Neural cell (in vitro differentiated cells): ENCODE measurements around the gene KLHDC8A. TPM values are rescaled to one million over a fixed set of nuclear protein-coding genes. Genes with fewer than 3 reads are reported as not detected.
"Not testable (repeated sequence)": the region's sequence is repeated elsewhere in the genome, so short reads cannot be mapped to it uniquely, and the experiment has no call there.

Experiments used
- H2AFZ ChIP-seq: fragments of 200-600, 300-800 bp; sonication (generic), shearing (Covaris generic); 2 replicates; pipeline ENCODE4 v1.6.0; 2014; ENCODE audit warnings: low read depth, mild to moderate bottlenecking, antibody characterized with exemption, low read length, moderate library complexity
- H3F3A ChIP-seq: fragments of 200-600 bp; shearing (Covaris generic); 2 replicates; pipeline ENCODE4 v1.6.1; 2016; ENCODE audit warnings: mild to moderate bottlenecking, moderate library complexity, mixed read lengths, antibody characterized with exemption, low read length; ENCODE audit not compliant: insufficient read depth, poor library complexity, severe bottlenecking
- H3K27ac ChIP-seq: fragments of 200-600, 300-800 bp; sonication (generic), shearing (Covaris generic); 2 replicates; pipeline ENCODE4 v1.5.1; 2014; ENCODE audit warnings: mild to moderate bottlenecking, low read length, moderate library complexity
- H3K27me3 ChIP-seq: fragments of 300-800, 200-600 bp; sonication (generic), shearing (Covaris generic); 2 replicates; pipeline ENCODE4 v1.6.0; 2014; ENCODE audit warnings: mild to moderate bottlenecking, low read depth, low read length, moderate library complexity; ENCODE audit not compliant: insufficient read depth
- H3K36me3 ChIP-seq: fragments of 300-800, 200-600 bp; sonication (generic), shearing (Covaris generic); 2 replicates; pipeline ENCODE4 v1.5.1; 2014; ENCODE audit warnings: mild to moderate bottlenecking, antibody characterized with exemption, low read length, moderate library complexity; ENCODE audit not compliant: insufficient read depth
- H3K4me2 ChIP-seq: fragments of 300-800, 200-600 bp; sonication (generic), shearing (Covaris generic); 2 replicates; pipeline ENCODE4 v1.6.0; 2014; ENCODE audit warnings: mild to moderate bottlenecking, low read length
- H3K4me3 ChIP-seq: fragments of 300-800, 200-600 bp; sonication (generic), shearing (Covaris generic); 2 replicates; pipeline ENCODE4 v1.5.1; 2014; ENCODE audit warnings: mild to moderate bottlenecking, low read length, moderate library complexity
- H3K79me2 ChIP-seq: fragments of 200-600 bp; shearing (Covaris generic); replicated peaks from 2 replicates; pipeline ENCODE4 v1.6.0; 2014; ENCODE audit warnings: mild to moderate bottlenecking, low read length, moderate library complexity; ENCODE audit not compliant: insufficient read depth
- H3K9ac ChIP-seq: fragments of 300-800, 200-600 bp; sonication (generic), shearing (Covaris generic); 2 replicates; pipeline ENCODE4 v1.6.1; 2016; ENCODE audit warnings: mild to moderate bottlenecking, low read length, mixed read lengths
- H3K9me2 ChIP-seq: fragments of 200-600 bp; shearing (Covaris generic); 2 replicates; pipeline ENCODE4 v1.6.1; 2016; ENCODE audit warnings: mild to moderate bottlenecking, low read length, mixed read lengths; ENCODE audit not compliant: insufficient read depth
- H3K9me3 ChIP-seq: fragments of 200-600, 300-800 bp; sonication (generic), shearing (Covaris generic); 2 replicates; pipeline ENCODE4 v1.6.1; 2016; ENCODE audit warnings: mild to moderate bottlenecking, mixed run types, low read length, moderate library complexity, mixed read lengths
- H4K20me1 ChIP-seq: fragments of 200-600 bp; shearing (Covaris generic); 2 replicates; pipeline ENCODE4 v1.6.1; 2016; ENCODE audit warnings: mild to moderate bottlenecking, mixed run types; ENCODE audit not compliant: insufficient read depth
- RAD21 ChIP-seq: fragments of 450-650 bp; conservative IDR thresholded peaks from 2 replicates; pipeline ENCODE4 v1.6.1; 2014; ENCODE audit warnings: antibody characterized with exemption, mild to moderate bottlenecking, moderate library complexity
- polyA minus RNA-seq: library from RNA; depleted of rRNA, polyadenylated mRNA; stranded (reverse); fragments of >200 nt; gene quantifications from 2 replicates; pipeline ENCODE4 v1.2.3, GENCODE V29; 2014
- polyA plus RNA-seq: library from polyadenylated mRNA; depleted of rRNA; stranded (reverse); fragments of >200 nt; gene quantifications from 2 replicates; pipeline ENCODE4 v1.2.3, GENCODE V29; 2014
- TF ChIP-seq, protein P1 (sequence below): fragments of 450-650 bp; IDR thresholded peaks from 2 replicates; pipeline ENCODE4 v1.5.1; 2014; ENCODE audit warnings: antibody characterized with exemption, mild to moderate bottlenecking, moderate library complexity; ENCODE audit not compliant: poor library complexity, severe bottlenecking
- TF ChIP-seq, protein P2 (sequence below): IDR thresholded peaks from 2 replicates; pipeline ENCODE4 v1.6.1; 2012; ENCODE audit warnings: borderline replicate concordance

The KLHDC8A gene, protein sequence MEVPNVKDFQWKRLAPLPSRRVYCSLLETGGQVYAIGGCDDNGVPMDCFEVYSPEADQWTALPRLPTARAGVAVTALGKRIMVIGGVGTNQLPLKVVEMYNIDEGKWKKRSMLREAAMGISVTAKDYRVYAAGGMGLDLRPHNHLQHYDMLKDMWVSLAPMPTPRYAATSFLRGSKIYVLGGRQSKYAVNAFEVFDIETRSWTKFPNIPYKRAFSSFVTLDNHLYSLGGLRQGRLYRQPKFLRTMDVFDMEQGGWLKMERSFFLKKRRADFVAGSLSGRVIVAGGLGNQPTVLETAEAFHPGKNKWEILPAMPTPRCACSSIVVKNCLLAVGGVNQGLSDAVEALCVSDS
- polyA plus RNA-seq = 7.7 and 11.7 TPM in 2 replicates
- 4.4 TPM in 2 replicates for polyA minus RNA-seq

DNA sequence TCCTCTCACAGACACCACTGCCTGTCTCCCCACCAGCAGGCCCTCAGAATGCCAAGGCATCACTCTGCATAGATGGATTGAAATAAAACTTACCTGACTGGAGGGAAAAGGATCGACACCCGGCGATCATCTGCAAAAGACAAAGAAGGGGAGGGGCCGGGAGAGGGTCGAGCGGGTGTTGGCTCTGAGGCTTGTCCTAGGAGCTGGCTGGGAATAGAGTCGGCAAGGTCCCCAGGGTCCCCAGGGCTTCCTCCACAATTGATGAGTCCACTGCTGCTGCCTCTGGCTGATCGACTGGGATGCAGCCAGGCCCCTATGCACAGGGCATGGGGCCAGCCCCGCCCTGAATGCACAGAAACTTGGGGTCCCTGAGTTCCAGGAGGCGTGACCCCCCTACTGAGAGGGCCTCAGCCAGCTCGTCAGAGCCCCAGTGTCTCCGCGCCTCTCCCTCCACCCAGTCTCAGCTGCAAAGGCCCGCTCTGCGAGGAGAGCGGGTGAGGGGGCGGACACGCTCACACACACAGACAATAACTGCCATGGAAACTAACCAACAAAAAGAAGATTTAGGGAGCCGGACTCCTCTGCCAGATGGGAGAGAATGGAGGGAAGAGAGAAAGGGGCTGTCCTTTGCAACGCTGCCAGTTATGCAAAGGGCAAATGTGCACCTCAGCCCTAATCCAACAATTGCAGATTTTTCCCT lies at the start of gene KLHDC8A:
TSS of gene KLHDC8A (minus strand) at position 483 of the 700 bp plus-strand sequence. CDS start 13,318 bp downstream, outside the sequence.
- Histone ChIP-seq H4K20me1 (no peaks in the 10 kb centered on the region), H3K79me2 (peaks cover 6% of the 10 kb centered on the region), H3F3A (no peaks in the 10 kb centered on the region), H3K27ac (no peak within 1 kb of the TSS), H3K9me2 (no peaks in the 10 kb centered on the region), H3K36me3 (no peaks in the 10 kb centered on the region), H3K9me3 (no peaks in the 10 kb centered on the region), H3K9ac (peak within 1 kb of the TSS; percentile 47), H3K4me3 (peak within 1 kb of the TSS; percentile 47), H3K4me2 (peak within 1 kb of the TSS; percentile 48), H3K27me3 (no peaks in the 10 kb centered on the region), H2AFZ (peak within 1 kb of the TSS; percentile 29)
- TF ChIP-seq, protein P1, sequence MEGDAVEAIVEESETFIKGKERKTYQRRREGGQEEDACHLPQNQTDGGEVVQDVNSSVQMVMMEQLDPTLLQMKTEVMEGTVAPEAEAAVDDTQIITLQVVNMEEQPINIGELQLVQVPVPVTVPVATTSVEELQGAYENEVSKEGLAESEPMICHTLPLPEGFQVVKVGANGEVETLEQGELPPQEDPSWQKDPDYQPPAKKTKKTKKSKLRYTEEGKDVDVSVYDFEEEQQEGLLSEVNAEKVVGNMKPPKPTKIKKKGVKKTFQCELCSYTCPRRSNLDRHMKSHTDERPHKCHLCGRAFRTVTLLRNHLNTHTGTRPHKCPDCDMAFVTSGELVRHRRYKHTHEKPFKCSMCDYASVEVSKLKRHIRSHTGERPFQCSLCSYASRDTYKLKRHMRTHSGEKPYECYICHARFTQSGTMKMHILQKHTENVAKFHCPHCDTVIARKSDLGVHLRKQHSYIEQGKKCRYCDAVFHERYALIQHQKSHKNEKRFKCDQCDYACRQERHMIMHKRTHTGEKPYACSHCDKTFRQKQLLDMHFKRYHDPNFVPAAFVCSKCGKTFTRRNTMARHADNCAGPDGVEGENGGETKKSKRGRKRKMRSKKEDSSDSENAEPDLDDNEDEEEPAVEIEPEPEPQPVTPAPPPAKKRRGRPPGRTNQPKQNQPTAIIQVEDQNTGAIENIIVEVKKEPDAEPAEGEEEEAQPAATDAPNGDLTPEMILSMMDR = no peak
- no peak for TF ChIP-seq RAD21

DNA sequence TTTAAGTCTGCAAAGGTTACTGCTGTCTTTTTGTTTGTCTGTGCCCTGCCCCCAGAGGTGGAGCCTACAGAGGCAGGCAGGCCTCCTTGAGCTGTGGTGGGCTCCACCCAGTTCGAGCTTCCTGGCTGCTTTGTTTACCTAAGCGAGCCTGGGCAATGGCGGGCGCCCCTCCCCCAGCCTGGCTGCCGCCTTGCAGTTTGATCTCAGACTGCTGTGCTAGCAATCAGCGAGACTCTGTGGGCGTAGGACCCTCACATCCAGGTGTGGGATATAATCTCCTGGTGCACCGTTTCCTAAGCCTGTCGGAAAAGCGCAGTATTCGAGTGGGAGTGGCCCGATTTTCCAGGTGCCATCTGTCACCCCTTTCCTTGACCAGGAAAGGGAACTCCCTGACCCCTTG lies 49.5 kb upstream of the KLHDC8A start:
- not testable (repeated sequence) for H3K4me3 ChIP-seq, H2AFZ ChIP-seq, H3K27ac ChIP-seq, H3K9me3 ChIP-seq, H3K36me3 ChIP-seq, H3K79me2 ChIP-seq, H3K9me2 ChIP-seq, H4K20me1 ChIP-seq, H3K27me3 ChIP-seq, H3K4me2 ChIP-seq, H3K9ac ChIP-seq, H3F3A ChIP-seq

DNA sequence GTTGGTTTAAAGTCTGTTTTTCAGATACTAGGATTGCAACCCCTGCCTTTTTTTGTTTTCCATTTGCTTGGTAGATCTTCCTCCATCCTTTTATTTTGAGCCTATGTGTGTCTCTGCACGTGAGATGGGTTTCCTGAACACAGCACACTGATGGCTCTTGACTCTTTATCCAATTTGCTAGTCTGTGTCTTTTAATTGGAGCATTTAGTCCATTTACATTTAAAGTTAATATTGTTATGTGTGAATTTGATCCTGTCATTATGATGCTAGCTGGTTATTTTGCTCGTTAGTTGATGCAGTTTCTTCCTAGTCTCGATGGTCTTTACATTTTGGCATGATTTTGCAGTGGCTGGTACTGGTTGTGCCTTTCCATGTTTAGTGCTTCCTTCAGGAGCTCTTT lies 47.8 kb upstream of the KLHDC8A start:
- not testable (repeated sequence) for H3K79me2 ChIP-seq, H3K9me3 ChIP-seq, H3K9ac ChIP-seq

DNA sequence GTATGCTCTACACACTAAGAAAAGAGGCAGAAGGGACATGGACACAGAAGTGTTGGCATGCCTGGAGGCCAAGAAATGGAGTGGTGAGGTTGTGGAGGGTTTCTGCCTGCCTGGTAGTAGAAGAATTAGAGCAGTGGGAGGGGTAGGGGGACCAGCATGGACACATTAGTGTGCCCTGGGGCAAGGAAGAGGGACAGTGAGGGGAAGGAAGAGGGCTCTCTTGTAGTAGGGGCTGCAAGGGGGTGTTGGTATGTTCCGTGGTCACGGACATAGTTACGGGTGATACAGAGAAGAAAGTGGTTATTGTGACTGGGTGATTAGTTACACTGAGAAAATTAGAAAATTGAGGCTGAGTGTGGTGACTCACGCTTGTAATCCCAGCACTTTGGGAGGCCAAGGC lies 41.9 kb upstream of the KLHDC8A start:
- Histone ChIP-seq H3K79me2 (no peaks in the 10 kb centered on the region), H3K36me3 (no peaks in the 10 kb centered on the region), H4K20me1 (no peaks in the 10 kb centered on the region), H3K27ac (no peak overlapping the region), H2AFZ (no peak overlapping the region), H3K9ac (no peak overlapping the region), H3K9me2 (no peaks in the 10 kb centered on the region), H3K4me3 (no peak overlapping the region), H3K9me3 (no peaks in the 10 kb centered on the region), H3K4me2 (no peak overlapping the region), H3K27me3 (no peaks in the 10 kb centered on the region), H3F3A (no peaks in the 10 kb centered on the region)
- TF ChIP-seq, protein P2, sequence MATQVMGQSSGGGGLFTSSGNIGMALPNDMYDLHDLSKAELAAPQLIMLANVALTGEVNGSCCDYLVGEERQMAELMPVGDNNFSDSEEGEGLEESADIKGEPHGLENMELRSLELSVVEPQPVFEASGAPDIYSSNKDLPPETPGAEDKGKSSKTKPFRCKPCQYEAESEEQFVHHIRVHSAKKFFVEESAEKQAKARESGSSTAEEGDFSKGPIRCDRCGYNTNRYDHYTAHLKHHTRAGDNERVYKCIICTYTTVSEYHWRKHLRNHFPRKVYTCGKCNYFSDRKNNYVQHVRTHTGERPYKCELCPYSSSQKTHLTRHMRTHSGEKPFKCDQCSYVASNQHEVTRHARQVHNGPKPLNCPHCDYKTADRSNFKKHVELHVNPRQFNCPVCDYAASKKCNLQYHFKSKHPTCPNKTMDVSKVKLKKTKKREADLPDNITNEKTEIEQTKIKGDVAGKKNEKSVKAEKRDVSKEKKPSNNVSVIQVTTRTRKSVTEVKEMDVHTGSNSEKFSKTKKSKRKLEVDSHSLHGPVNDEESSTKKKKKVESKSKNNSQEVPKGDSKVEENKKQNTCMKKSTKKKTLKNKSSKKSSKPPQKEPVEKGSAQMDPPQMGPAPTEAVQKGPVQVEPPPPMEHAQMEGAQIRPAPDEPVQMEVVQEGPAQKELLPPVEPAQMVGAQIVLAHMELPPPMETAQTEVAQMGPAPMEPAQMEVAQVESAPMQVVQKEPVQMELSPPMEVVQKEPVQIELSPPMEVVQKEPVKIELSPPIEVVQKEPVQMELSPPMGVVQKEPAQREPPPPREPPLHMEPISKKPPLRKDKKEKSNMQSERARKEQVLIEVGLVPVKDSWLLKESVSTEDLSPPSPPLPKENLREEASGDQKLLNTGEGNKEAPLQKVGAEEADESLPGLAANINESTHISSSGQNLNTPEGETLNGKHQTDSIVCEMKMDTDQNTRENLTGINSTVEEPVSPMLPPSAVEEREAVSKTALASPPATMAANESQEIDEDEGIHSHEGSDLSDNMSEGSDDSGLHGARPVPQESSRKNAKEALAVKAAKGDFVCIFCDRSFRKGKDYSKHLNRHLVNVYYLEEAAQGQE = no peak

More for the DNA sequence above, 47.8 kb upstream of the KLHDC8A start:
- H3F3A ChIP-seq, H4K20me1 ChIP-seq, H3K36me3 ChIP-seq, H2AFZ ChIP-seq, H3K9me2 ChIP-seq, H3K4me2 ChIP-seq, H3K27ac ChIP-seq, H3K4me3 ChIP-seq, H3K27me3 ChIP-seq: not testable (repeated sequence)
